Cardiac septum (tissue), 1 donor: ENCODE data around the gene RIPOR1. TPM values are rescaled to one million over a fixed set of nuclear protein-coding genes. Genes with fewer than 3 reads are reported as not detected.
"Not testable (repeated sequence)": the region's sequence is repeated elsewhere in the genome, so short reads cannot be mapped to it uniquely, and the experiment has no call there.

ENCODE experiments used
- DNase-seq: peaks from one replicate; pipeline ENCODE4 v3.0.0-alpha.2; 2020; ENCODE audit warnings: low spot score
- intact Hi-C: fragments of 100-400 bp; cut with DNase I; formaldehyde crosslinking; loops from one replicate; pipeline ENCODE4 v1.14.0; 2022
- total RNA-seq: library from RNA; stranded (reverse); fragmentation: NEBNext Ultra II Directional; extraction: Animal tissue kit (Norgen Biotek cat#: 25700); gene quantifications from one replicate; pipeline ENCODE4 v1.2.1, GENCODE V29; 2021
- donor health status: DM: no; HTN: no; CAD: no.

The RIPOR1 gene
- total RNA-seq, 1 donor from 2014 or later: 102 TPM

- no peak for DNase-seq
- intact Hi-C loops: no loop called here
These were observed 12.1 kb upstream of the RIPOR1 start for GRCh38 chr16:67516296-67517154.

- intact Hi-C loops: no loop called here
These were observed 11.5 kb upstream of the RIPOR1 start for GRCh38 chr16:67517155-67517445.

DNA sequence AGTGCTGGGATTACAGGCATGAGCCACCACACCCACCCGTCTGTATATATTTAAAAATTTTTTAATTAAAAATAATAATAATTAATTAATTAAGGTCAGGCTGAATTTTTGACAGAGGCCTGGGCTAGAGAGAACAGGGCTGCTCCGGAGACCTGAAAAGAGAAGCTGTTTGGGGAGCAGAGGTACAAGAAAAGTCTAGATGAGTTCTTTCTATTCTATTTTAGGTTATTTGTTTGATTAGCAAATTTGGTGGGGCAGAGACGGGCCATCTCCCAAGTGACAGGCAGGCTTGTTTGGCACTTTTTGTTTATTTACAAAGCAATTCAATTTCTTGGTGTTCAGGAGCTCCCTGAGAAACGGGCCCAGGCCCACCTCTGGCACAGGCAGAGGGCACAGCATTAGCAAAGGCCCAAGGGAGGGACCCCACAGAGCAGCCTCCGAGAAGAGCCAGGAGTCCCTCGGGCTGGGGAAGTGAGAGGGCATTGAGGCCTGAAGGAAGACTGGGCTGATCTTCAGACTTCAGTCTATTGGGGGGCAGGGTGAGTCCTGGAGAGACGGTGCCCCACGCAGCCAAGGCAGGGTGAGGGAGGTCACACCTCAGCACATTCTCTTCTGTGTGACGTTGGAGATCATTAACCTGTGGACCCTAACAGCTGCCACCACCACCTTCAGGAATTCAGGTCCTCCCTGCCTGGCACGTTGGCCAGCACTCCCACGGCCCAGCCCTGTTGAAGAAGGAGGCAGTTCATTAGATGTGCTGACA is 10.8 kb upstream of the RIPOR1 start:
- intact Hi-C loops: no loop called here
- no peak for DNase-seq

More at GRCh38 chr16:67517155-67517445, 11.5 kb upstream of the RIPOR1 start:
- DNase-seq: no peak

DNA sequence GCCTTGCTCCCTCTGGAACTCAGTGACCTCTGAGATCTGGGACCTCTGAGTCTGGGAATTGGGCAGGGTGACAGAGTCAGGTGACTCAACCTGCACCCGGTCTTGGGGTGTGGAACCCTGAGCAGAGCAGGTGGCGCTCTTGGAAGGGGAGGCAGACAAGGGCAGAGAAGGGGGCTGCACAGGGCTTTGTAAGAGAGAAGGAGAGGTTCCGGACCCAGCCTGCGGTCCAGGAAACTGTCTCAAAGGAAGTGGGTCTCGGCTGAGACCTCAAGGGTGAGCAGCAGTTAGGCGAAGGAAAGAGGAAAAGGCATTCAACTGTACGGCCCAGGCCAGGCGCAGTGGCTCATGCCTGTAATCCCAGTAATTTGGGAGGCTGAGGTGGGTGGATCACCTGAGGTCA is 10.0 kb upstream of the RIPOR1 start:
- no peak for DNase-seq
- intact Hi-C loops: no loop called here

- intact Hi-C loops: no loop called here
- no peak for DNase-seq
These were observed 9.4 kb upstream of the RIPOR1 start for GRCh38 chr16:67519242-67519641.

DNA sequence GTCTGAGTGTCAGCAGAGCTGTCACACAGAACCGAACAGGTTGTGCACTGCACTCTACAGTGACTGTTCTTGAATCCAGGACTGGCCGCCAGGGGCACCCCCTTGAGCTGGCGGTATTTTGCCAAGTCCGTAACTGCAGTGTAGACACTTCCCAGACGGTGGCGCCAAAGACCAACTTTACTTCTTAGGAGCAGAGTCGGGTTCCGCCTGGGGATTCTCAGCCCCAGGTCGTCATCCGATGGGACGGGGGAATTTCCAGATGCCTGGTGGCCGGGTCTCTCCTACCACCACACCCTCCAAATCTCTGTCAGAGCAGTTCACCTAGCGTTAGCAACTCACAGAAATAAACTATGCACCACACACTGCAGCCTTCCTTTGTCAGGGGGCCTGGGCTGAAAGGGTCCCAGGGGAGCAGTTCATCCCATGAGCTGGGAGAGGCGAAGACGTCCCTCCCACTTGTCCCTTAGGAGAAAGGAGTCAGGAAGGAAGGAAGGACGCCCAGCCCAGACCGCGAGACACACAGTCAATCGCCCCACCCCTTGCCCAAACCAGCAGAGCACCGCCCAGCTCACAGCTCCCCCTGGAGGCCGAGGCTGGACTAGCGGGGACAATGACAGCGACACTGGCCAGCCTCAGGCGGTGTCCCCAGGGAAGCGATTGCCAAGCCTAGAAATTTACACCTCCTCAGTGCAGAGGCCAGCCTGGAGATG is 7.4 kb upstream of the RIPOR1 start:
- peak; percentile 98 for DNase-seq
- intact Hi-C loops: loop anchor here (1.0 to 10.0 kb wide), 4 partner anchors 41 to 414 kb away; partner anchors contain the start of genes CARMIL2, CTCF, CTRL and PSMB10

- intact Hi-C loops: loop anchor here (10.0 kb wide), 1 partner anchor 409 kb away; the partner anchor contains the start of genes CTRL and PSMB10
- no peak for DNase-seq
These were observed 3.3 kb upstream of the RIPOR1 start for GRCh38 chr16:67525176-67525860.

DNA sequence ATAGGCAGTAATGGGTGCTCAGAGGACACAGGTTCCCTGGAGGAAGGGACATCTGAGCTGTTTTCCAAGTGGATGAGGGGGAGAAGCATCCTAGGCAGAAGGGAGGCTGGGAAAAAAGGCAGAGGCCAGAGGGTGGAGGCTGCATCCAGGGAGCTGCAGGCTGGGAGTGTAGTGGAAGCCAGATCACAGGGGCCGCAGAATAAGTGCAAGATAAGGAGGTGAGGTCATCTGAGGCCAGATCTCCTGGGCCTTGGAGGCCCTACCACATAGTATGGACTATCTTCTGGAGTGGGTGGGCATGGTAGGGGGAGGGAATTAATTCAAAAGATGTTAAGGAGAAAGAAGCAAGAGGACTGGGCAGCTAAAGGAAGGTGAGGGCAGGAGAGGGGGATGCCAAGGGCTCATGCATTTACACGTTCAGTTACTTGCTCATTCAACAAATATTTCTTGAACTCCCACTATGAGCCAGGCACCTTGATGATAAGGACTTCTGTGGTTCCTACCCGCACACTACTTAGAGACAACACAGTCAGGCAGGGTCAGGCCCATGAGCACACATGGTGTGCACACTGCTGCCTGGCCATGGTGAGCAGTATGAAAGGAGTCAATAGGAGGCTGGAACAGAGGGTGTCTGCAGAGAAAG is 2.4 kb upstream of the RIPOR1 start:
- intact Hi-C loops: loop anchor here (10.0 kb wide), 1 partner anchor 409 kb away; the partner anchor contains the start of genes CTRL and PSMB10
- DNase-seq: no peak

GRCh38 chr16:67528870-67529581 is 397 bp downstream of the RIPOR1 start:
- DNase-seq: no peak
- intact Hi-C loops: loop anchor here (10.0 kb wide), 1 partner anchor 406 kb away; the partner anchor contains the start of genes CTRL and PSMB10

GRCh38 chr16:67529582-67530012 is 968 bp downstream of the RIPOR1 start:
- intact Hi-C loops: loop anchor here (2.0 to 10.0 kb wide), 2 partner anchors 33 to 405 kb away; partner anchors contain the start of genes CTCF, CTRL and PSMB10
- DNase-seq: no peak

GRCh38 chr16:67530013-67530939 is 1.6 kb downstream of the RIPOR1 start:
- intact Hi-C loops: loop anchor here (2.0 kb wide), 1 partner anchor 33 kb away; the partner anchor contains the start of gene CTCF

GRCh38 chr16:67531247-67531646 is 2.6 kb downstream of the RIPOR1 start:
- intact Hi-C loops: loop anchor here (2.0 kb wide), 1 partner anchor 32 kb away; the partner anchor contains the start of gene CTCF
- DNase-seq: peak; percentile 86

More at GRCh38 chr16:67530013-67530939, 1.6 kb downstream of the RIPOR1 start:
- DNase-seq: peak; percentile 90

DNA sequence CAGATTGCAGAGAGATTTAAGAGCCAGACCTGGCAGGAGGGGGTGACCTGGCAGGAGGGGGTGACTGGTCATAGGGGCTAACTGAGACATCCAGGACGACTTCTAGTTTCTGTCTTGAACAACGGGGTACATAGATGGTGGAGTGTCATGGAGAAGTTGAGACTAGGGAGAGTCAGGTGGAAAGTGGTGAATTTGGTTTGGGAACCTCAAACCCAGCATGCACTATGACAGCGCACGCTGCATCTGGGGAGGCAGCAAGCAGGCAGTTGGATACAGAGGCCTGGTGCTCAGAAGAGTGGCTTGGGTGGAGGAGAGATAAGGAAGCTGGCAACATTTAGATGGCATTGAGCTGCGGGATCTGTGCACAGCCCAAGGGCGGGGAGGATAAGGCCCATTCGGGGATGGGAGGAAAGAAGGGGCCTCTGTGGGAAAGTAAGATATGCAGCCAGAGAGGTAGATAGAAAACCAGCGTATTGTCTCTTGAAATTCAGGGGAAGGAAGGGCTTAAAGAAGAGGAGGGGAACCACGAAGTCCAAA is 4.5 kb downstream of the RIPOR1 start:
- intact Hi-C loops: no loop called here
- DNase-seq: no peak

DNA sequence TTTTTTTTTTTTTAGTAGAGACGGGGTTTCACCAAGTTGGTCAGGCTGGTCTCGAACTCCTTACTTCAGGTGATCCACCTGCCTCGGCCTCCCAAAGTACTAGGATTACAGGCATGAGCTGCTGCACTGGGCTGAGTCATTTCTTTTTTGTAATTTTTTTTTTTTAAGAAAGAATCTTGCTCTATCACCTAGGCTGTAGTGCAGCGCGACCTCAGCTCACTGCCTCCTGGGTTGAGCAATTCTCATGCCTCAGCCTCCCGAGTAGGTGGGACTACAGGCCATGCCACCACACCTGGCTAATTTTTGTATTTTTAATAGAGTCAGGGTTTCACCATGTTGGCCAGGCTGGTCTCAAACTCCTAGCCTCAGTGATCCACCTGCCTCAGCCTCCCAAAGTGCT is 5.4 kb downstream of the RIPOR1 start:
- intact Hi-C loops, DNase-seq: not testable (repeated sequence)

- intact Hi-C loops: no loop called here
- no peak for DNase-seq
These were observed 5.8 kb downstream of the RIPOR1 start for GRCh38 chr16:67534431-67534830.

GRCh38 chr16:67535201-67535600 is 6.6 kb downstream of the RIPOR1 start:
- DNase-seq: no peak
- intact Hi-C loops: no loop called here

DNA sequence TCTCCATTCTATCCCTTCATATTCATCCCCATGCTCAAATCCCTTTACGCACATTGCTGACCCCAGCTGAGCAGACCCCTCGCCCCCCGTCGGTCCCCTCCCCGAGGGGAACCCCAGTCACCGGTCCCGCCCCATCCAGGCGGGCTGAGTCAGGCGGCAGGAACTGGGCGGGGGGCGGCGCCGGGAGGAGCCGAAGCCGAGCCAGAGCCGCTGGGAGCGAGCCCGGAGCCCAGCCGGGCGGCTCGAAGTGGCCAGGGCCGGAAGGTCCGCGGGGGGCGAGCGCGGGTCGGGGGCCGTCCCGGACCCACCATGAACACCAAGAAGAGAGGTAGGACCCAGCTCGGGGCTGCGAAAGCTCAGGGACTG is 8.6 kb downstream of the RIPOR1 start:
- DNase-seq: peak; percentile 92
- intact Hi-C loops: no loop called here
